Mesendoderm (in vitro differentiated cells): Measurements from ENCODE around the gene MGAT3.

Experiments
- DNase-seq: peaks from one replicate; pipeline ENCODE4 v3.0.0; 2013
- H2AK5ac ChIP-seq: 2 replicates; pipeline ENCODE4 v1.6.1; 2013; ENCODE audit warnings: low read length, inconsistent platforms
- H2BK120ac ChIP-seq: 2 replicates; pipeline ENCODE4 v1.6.1; 2013; ENCODE audit warnings: low read depth, mild to moderate bottlenecking, low read length, moderate library complexity, mixed read lengths
- H2BK15ac ChIP-seq: replicated peaks from 2 replicates; pipeline ENCODE4 v1.6.1; 2013; ENCODE audit warnings: low read depth, mild to moderate bottlenecking, moderate library complexity
- H2BK5ac ChIP-seq: 2 replicates; pipeline ENCODE4 v1.6.1; 2013; ENCODE audit warnings: low read length, inconsistent platforms
- H3K18ac ChIP-seq: 2 replicates; pipeline ENCODE4 v1.6.1; 2013; ENCODE audit warnings: mild to moderate bottlenecking, low read length, mixed read lengths
- H3K23ac ChIP-seq: one replicate; pipeline ENCODE4 v1.6.1; 2013; ENCODE audit warnings: low read length
- H3K27ac ChIP-seq: 2 replicates; pipeline ENCODE4 v1.5.1; 2013; ENCODE audit warnings: low read depth, mild to moderate bottlenecking, inconsistent platforms, low read length, moderate library complexity
- H3K27me3 ChIP-seq: 2 replicates; pipeline ENCODE4 v1.6.1; 2013; ENCODE audit warnings: low read length, control low read depth, mild to moderate bottlenecking, inconsistent platforms; ENCODE audit not compliant: insufficient read depth, poor library complexity
- H3K36me3 ChIP-seq: 2 replicates; pipeline ENCODE4 v1.6.1; 2013; ENCODE audit warnings: low read length, inconsistent platforms; ENCODE audit not compliant: control insufficient read depth, insufficient read depth
- H3K4ac ChIP-seq: one replicate; pipeline ENCODE4 v1.6.1; 2013; ENCODE audit warnings: low read depth, mild to moderate bottlenecking, low read length, moderate library complexity
- H3K4me1 ChIP-seq: 2 replicates; pipeline ENCODE4 v1.6.1; 2013; ENCODE audit warnings: low read depth, low read length, inconsistent platforms; ENCODE audit not compliant: control insufficient read depth
- H3K4me2 ChIP-seq: 2 replicates; pipeline ENCODE4 v1.6.1; 2013; ENCODE audit warnings: low read length
- H3K4me3 ChIP-seq: 2 replicates; pipeline ENCODE4 v1.5.1; 2013; ENCODE audit warnings: mild to moderate bottlenecking, low read length
- H3K56ac ChIP-seq: one replicate; pipeline ENCODE4 v1.6.1; 2013; ENCODE audit warnings: low read length
- H3K79me1 ChIP-seq: 2 replicates; pipeline ENCODE4 v1.6.1; 2013; ENCODE audit warnings: low read length, inconsistent platforms
- H3K79me2 ChIP-seq: 2 replicates; pipeline ENCODE4 v1.6.1; 2013; ENCODE audit warnings: mild to moderate bottlenecking, low read length; ENCODE audit not compliant: control insufficient read depth, insufficient read depth
- H3K9ac ChIP-seq: 2 replicates; pipeline ENCODE4 v1.6.1; 2013; ENCODE audit warnings: low read length, inconsistent platforms
- H4K5ac ChIP-seq: one replicate; pipeline ENCODE4 v1.6.1; 2013; ENCODE audit warnings: low read length
- H4K8ac ChIP-seq: one replicate; pipeline ENCODE4 v1.6.1; 2013; ENCODE audit warnings: low read depth, mild to moderate bottlenecking, control low read depth, low read length, moderate library complexity
- WGBS: extraction: QIAGEN DNeasy Blood & Tissue Kit; methylation state at CpG from one replicate; pipeline ENCODE4 v1.1.7; 2013; ENCODE audit warnings: low lambda C conversion rate, missing lambda C conversion rate; ENCODE audit not compliant: insufficient coverage; ENCODE audit errors: extremely low coverage; 5-methylcytosine and 5-hydroxymethylcytosine counted together

MGAT3 gene

DNA sequence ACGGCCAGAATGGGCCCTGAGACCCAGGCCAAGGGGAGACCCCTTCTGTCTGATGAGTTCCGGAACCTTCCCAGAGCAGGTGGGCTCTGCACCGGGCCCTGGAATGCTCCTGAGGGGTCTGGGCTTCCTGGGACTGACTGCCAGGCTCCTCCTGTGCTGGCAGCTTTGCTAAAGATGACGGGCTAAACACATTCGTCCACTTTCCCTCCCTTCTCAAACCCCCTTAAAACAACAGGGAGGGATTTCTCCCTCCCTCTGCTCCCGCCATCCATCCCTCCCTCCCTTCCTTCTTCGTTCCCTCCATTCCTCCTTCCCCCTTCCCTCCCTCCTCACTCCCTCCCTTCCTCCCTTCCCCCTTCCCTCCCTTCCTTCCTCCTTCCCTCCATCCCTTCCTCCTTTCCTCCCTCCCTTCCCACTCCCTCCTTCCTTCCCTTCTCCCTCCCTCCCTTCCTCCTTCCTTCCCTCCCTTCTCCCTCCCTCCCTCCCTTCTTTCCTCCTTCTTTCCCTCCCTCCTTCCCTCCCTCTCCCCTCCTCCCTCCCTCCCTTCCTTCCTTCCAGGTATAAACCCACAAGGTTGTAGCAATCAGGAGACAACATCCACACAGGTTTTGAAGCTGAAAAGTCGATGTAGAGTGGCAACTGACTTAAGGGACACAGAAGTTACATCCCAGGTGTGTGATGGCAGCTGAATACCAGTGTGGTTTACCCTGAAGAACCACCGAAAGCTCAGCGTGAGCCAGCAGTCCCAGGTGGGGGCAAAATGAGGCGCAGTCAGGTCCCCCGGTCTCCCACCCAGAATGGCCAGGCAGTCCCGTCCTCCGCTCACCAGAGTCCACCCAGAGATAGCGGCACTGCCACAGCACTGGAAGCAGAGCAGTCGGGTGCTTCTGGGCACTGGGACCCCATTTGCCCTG lies 18.8 kb upstream of the MGAT3 start:
- Histone ChIP-seq H3K4ac (no peak overlapping the region), H3K79me1 (no peaks in the 10 kb centered on the region), H2BK5ac (no peak overlapping the region), H3K56ac (peak overlapping the region; percentile 73), H3K36me3 (no peaks in the 10 kb centered on the region), H3K27ac (no peak overlapping the region), H3K9ac (peak overlapping the region; percentile 60), H3K4me1 (peaks cover 2% of the 10 kb centered on the region), H3K27me3 (no peaks in the 10 kb centered on the region), H3K23ac (no peak overlapping the region), H3K18ac (no peak overlapping the region), H3K4me3 (no peak overlapping the region), H2BK15ac (no peak overlapping the region), H3K79me2 (no peaks in the 10 kb centered on the region), H3K4me2 (peak overlapping the region; percentile 35), H4K8ac (no peak overlapping the region), H4K5ac (no peak overlapping the region), H2BK120ac (no peak overlapping the region), H2AK5ac (no peak overlapping the region)
- no peak for DNase-seq
- WGBS, result no CpG with 5 or more reads among the region's 16 CpGs

DNA sequence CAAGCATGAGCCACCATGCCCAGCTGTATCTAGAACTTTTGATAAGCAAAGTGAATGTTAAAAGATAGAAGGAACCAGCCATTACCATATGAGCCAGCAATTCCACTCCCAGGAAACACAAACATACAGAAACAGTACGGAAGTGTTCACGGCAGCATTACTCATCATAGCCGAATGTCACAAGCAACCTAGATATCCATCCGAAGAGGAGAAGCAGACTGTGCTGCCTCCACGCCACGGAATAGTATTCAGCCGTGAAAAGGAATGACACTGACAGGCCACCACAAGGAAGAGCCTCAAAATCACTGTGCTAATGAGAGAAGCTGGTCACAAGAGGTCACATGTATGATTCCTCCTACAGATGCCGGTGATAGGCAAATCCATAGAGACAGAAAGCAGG lies 17.6 kb upstream of the MGAT3 start:
- no peak overlapping the region for H3K4me2 ChIP-seq
- no peak overlapping the region for H2AK5ac ChIP-seq
- H3K4me3 ChIP-seq, result no peak overlapping the region
- H3K4me1 ChIP-seq, result peaks cover 2% of the 10 kb centered on the region
- H3K79me2 ChIP-seq, result no peaks in the 10 kb centered on the region
- no peak overlapping the region for H3K56ac ChIP-seq
- no peaks in the 10 kb centered on the region for H3K79me1 ChIP-seq
- H2BK5ac ChIP-seq, result no peak overlapping the region
- H2BK120ac ChIP-seq, result no peak overlapping the region
- H3K18ac ChIP-seq, result no peak overlapping the region
- no CpG with 5 or more reads among the region's 8 CpGs for WGBS
- H3K27me3 ChIP-seq, result no peaks in the 10 kb centered on the region
- no peak overlapping the region for H3K27ac ChIP-seq
- H3K4ac ChIP-seq, result no peak overlapping the region
- H3K23ac ChIP-seq, result no peak overlapping the region
- no peak overlapping the region for H4K8ac ChIP-seq
- no peak overlapping the region for H3K9ac ChIP-seq
- H2BK15ac ChIP-seq, result no peak overlapping the region
- no peak overlapping the region for H4K5ac ChIP-seq
- no peak for DNase-seq
- H3K36me3 ChIP-seq, result no peaks in the 10 kb centered on the region

DNA sequence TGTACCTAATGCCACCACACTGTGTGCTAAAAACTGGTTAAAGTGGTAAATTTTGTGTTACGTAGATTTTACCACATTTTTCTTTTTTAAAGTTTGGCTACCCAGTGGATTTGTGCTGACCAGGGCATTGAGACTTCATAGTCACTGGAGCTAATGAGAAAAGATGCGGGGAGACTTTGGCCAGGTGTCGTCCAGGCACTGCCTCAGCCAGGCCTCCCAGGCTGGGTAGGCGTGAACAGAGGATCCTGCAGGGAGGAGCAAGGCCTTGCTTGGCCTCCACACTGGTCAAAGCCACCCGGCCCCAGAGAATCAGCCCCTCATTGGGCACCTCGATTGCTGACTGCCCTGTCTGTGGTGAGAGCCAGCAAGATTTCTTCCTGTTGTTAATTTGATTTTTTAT lies 13.4 kb upstream of the MGAT3 start:
- peaks cover 3% of the 10 kb centered on the region for H3K4me1 ChIP-seq
- no peak overlapping the region for H3K9ac ChIP-seq
- H3K79me2 ChIP-seq, result no peaks in the 10 kb centered on the region
- no peak overlapping the region for H3K4me3 ChIP-seq
- no CpG with 5 or more reads among the region's 6 CpGs for WGBS
- no peak overlapping the region for H2BK120ac ChIP-seq
- H3K4me2 ChIP-seq, result no peak overlapping the region
- H3K18ac ChIP-seq, result no peak overlapping the region
- H3K79me1 ChIP-seq, result no peaks in the 10 kb centered on the region
- no peak overlapping the region for H2AK5ac ChIP-seq
- H3K27me3 ChIP-seq, result no peaks in the 10 kb centered on the region
- H3K56ac ChIP-seq, result no peak overlapping the region
- no peak overlapping the region for H3K27ac ChIP-seq
- H4K5ac ChIP-seq, result no peak overlapping the region
- no peak for DNase-seq
- no peak overlapping the region for H2BK15ac ChIP-seq
- H3K4ac ChIP-seq, result no peak overlapping the region
- H3K23ac ChIP-seq, result no peak overlapping the region
- H4K8ac ChIP-seq, result no peak overlapping the region
- H3K36me3 ChIP-seq, result no peaks in the 10 kb centered on the region
- H2BK5ac ChIP-seq, result no peak overlapping the region

DNA sequence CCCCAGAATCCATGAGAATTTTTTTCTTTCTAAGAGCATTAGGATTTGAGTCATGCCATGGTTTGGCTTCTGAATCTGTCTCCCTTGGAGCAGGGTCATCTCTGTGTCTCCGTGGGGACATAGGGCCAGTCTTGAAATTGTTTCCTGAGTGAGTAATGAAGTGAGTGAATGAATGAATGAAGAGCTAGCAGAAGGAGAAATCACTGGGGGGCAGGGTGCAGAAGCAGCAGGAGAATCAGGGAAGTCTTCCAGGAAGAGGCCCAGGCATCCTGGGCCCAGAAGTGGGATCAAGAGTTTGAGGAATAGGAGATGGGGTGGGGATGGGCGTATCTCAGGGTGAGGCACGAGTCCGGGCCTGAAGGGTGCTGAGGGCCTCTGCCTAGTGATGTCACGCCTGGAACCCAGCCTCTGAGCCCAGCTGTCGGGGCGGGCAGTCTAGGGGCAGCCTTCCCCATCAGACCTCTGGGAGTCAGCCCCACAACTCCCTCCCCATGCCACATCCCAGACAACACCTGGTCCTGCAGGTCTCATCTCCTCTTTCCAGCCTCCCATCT lies 12.5 kb upstream of the MGAT3 start:
- Histone ChIP-seq H3K36me3 (no peaks in the 10 kb centered on the region), H3K27me3 (no peaks in the 10 kb centered on the region), H2AK5ac (no peak overlapping the region), H3K27ac (no peak overlapping the region), H3K4me1 (peaks cover 3% of the 10 kb centered on the region), H4K5ac (no peak overlapping the region), H3K9ac (no peak overlapping the region), H4K8ac (no peak overlapping the region), H3K4ac (no peak overlapping the region), H3K56ac (no peak overlapping the region), H2BK15ac (no peak overlapping the region), H3K23ac (no peak overlapping the region), H3K4me2 (no peak overlapping the region), H3K79me2 (no peaks in the 10 kb centered on the region), H3K79me1 (no peaks in the 10 kb centered on the region), H3K4me3 (no peak overlapping the region), H3K18ac (no peak overlapping the region), H2BK5ac (no peak overlapping the region), H2BK120ac (no peak overlapping the region)
- no peak for DNase-seq
- no CpG with 5 or more reads among the region's 7 CpGs for WGBS

DNA sequence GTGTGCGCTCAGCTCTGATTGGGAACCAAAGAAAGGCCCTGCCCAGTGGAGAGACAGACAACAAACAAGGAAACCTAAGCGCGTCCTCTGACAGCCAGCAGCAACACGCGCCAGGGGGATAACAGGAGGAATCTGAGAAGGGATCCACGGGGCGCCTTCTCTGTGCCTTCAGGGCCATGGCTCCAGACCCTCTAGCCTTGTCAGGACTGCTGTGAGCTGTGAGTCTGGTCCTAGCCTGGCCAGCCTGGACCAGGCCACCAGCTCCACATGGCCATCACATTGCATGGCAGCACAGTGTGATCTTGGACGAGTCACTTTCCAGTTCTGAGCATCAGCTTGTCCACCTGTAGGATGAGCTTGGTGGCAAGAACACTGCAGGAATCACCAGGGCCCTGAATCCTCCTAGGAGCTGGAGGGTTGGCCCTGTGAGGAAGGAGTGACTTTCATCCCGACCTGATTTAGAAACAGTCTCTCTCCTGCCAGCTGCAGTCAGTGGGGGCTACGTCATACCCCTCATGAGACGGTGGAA lies 11.8 kb upstream of the MGAT3 start:
- no peak overlapping the region for H2BK5ac ChIP-seq
- H3K27me3 ChIP-seq, result no peaks in the 10 kb centered on the region
- no peak overlapping the region for H3K9ac ChIP-seq
- no peak overlapping the region for H3K4me3 ChIP-seq
- no peak overlapping the region for H3K23ac ChIP-seq
- peaks cover 3% of the 10 kb centered on the region for H3K4me1 ChIP-seq
- H3K18ac ChIP-seq, result no peak overlapping the region
- H3K4me2 ChIP-seq, result no peak overlapping the region
- no peaks in the 10 kb centered on the region for H3K79me1 ChIP-seq
- H3K4ac ChIP-seq, result no peak overlapping the region
- H3K79me2 ChIP-seq, result no peaks in the 10 kb centered on the region
- no peak overlapping the region for H2BK120ac ChIP-seq
- no peak for DNase-seq
- H4K5ac ChIP-seq, result no peak overlapping the region
- no peak overlapping the region for H2BK15ac ChIP-seq
- H4K8ac ChIP-seq, result no peak overlapping the region
- WGBS, result no CpG with 5 or more reads among the region's 11 CpGs
- H2AK5ac ChIP-seq, result no peak overlapping the region
- peak overlapping the region; percentile 34 for H3K56ac ChIP-seq
- no peaks in the 10 kb centered on the region for H3K36me3 ChIP-seq
- no peak overlapping the region for H3K27ac ChIP-seq
